ENCODE results near the gene PSMB7. TPM values are rescaled to one million over a fixed set of nuclear protein-coding genes. Genes with fewer than 3 reads are reported as not detected.

Gene PSMB7
- total RNA-seq, 2 experiments from 2014 or later: 164 to 186 TPM

GRCh38 chr9:124369231-124369797 is 45.9 kb downstream of the PSMB7 start:
- Histone ChIP-seq H3K4me1 (ENCODE audit: insufficient read depth, low read length, poor library complexity, severe bottlenecking) (no peaks in the 10 kb centered on the region), H3K9me3 (ENCODE audit: low read length) (0 out of 2 replicates have a peak, but pooled peaks cover 6% of the 10 kb centered on the region), H4K20me1 (ENCODE audit: insufficient read depth, low read length) (peaks cover 5% of the 10 kb centered on the region; the same call in 1 of the 2 replicates), H2AFZ (ENCODE audit: low read length) (no peak overlapping the region), H3K9me2 (ENCODE audit: insufficient read depth, low read length) (no peaks in the 10 kb centered on the region), H3K27ac (ENCODE audit: low read depth, low read length, poor library complexity, severe bottlenecking) (no peak overlapping the region), H3K79me2 (ENCODE audit: insufficient read depth, low read depth, low read length) (peaks cover 11% of the 10 kb centered on the region; the same call in 1 of the 2 replicates), H3K4me3 (ENCODE audit: low read depth, low read length, poor library complexity, severe bottlenecking) (no peak overlapping the region), H3K36me3 (ENCODE audit: insufficient read depth, low read length) (peaks cover 41% of the 10 kb centered on the region), H3K4me2 (ENCODE audit: low read length) (no peak overlapping the region)
- CTCF ChIA-PET (ENCODE audit: unreplicated experiment): no interaction called here
- no peak for TF ChIP-seq EZH2phosphoT487 (IDR thresholded peaks at IDR 0.05; ENCODE audit: borderline replicate concordance, low read depth, low read length)
- TF ChIP-seq, protein P1, sequence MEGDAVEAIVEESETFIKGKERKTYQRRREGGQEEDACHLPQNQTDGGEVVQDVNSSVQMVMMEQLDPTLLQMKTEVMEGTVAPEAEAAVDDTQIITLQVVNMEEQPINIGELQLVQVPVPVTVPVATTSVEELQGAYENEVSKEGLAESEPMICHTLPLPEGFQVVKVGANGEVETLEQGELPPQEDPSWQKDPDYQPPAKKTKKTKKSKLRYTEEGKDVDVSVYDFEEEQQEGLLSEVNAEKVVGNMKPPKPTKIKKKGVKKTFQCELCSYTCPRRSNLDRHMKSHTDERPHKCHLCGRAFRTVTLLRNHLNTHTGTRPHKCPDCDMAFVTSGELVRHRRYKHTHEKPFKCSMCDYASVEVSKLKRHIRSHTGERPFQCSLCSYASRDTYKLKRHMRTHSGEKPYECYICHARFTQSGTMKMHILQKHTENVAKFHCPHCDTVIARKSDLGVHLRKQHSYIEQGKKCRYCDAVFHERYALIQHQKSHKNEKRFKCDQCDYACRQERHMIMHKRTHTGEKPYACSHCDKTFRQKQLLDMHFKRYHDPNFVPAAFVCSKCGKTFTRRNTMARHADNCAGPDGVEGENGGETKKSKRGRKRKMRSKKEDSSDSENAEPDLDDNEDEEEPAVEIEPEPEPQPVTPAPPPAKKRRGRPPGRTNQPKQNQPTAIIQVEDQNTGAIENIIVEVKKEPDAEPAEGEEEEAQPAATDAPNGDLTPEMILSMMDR (conservative IDR thresholded peaks at IDR 0.05; ENCODE audit: low read length): no peak
- POLR2A ChIA-PET: no interaction called here
- DNase-seq (ENCODE audit: low spot score): no peak
- no TSS peak for BruUV-seq (replicated peaks)
- intact Hi-C loops (cut with micrococcal nuclease; ENCODE audit: unreplicated experiment): no loop called here

DNA sequence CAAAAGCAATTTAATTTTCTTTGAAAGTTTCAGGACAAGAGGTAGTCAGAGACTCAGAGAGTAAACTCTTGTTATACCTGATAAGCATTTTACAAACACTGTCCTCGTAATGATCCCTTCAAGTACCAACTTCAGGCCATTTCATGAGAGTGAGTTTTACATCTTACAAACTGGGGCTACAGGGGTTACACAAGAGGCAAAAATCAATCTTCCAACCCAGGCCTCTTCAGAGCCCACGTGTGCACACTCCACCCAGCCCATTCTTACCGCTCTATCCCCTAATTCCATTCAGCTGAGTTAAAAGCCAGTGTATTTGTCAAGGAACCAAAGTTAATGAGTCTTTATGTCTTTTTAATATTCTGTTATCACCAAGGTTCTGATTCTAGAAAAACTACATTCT is 46.5 kb downstream of the PSMB7 start:
- Histone ChIP-seq H3K27ac (ENCODE audit: low read depth, low read length, poor library complexity, severe bottlenecking) (no peak overlapping the region), H3K9me3 (ENCODE audit: low read length) (0 out of 2 replicates have a peak, but pooled peaks cover under 1% of the 10 kb centered on the region), H3K36me3 (ENCODE audit: insufficient read depth, low read length) (peaks cover 35% of the 10 kb centered on the region), H3K4me1 (ENCODE audit: insufficient read depth, low read length, poor library complexity, severe bottlenecking) (no peaks in the 10 kb centered on the region), H4K20me1 (ENCODE audit: insufficient read depth, low read length) (peaks cover 5% of the 10 kb centered on the region; the same call in 1 of the 2 replicates), H3K4me2 (ENCODE audit: low read length) (no peak overlapping the region), H3K79me2 (ENCODE audit: insufficient read depth, low read depth, low read length) (peaks cover 11% of the 10 kb centered on the region; the same call in 1 of the 2 replicates), H3K9me2 (ENCODE audit: insufficient read depth, low read length) (no peaks in the 10 kb centered on the region), H3K4me3 (ENCODE audit: low read depth, low read length, poor library complexity, severe bottlenecking) (no peak overlapping the region), H2AFZ (ENCODE audit: low read length) (no peak overlapping the region)
- no TSS peak for BruUV-seq (replicated peaks)
- intact Hi-C loops (cut with micrococcal nuclease; ENCODE audit: unreplicated experiment): no loop called here
- TF ChIP-seq, protein P1 (conservative IDR thresholded peaks at IDR 0.05; ENCODE audit: low read length): no peak
- no peak for TF ChIP-seq EZH2phosphoT487 (IDR thresholded peaks at IDR 0.05; ENCODE audit: borderline replicate concordance, low read depth, low read length)
- CTCF ChIA-PET (ENCODE audit: unreplicated experiment): no interaction called here
- DNase-seq (ENCODE audit: low spot score): no peak
- POLR2A ChIA-PET: no interaction called here

GRCh38 chr9:124366476-124367220 is 48.6 kb downstream of the PSMB7 start:
- CTCF ChIA-PET (ENCODE audit: unreplicated experiment): no interaction called here
- no peaks in the 10 kb centered on the region for H3K9me2 ChIP-seq (ENCODE audit: insufficient read depth, low read length)
- TF ChIP-seq, protein P1 (conservative IDR thresholded peaks at IDR 0.05; ENCODE audit: low read length): no peak
- TF ChIP-seq EZH2phosphoT487 (IDR thresholded peaks at IDR 0.05; ENCODE audit: borderline replicate concordance, low read depth, low read length): no peak
- no peaks in the 10 kb centered on the region for H3K4me1 ChIP-seq (ENCODE audit: insufficient read depth, low read length, poor library complexity, severe bottlenecking)
- peaks cover 15% of the 10 kb centered on the region; the same call in 1 of the 2 replicates for H3K36me3 ChIP-seq (ENCODE audit: insufficient read depth, low read length)
- BruUV-seq (replicated peaks): no TSS peak
- H3K27ac ChIP-seq (ENCODE audit: low read depth, low read length, poor library complexity, severe bottlenecking): no peak overlapping the region
- intact Hi-C loops (cut with micrococcal nuclease; ENCODE audit: unreplicated experiment): no loop called here
- H3K4me2 ChIP-seq (ENCODE audit: low read length): no peak overlapping the region
- H2AFZ ChIP-seq (ENCODE audit: low read length): no peak overlapping the region
- H3K4me3 ChIP-seq (ENCODE audit: low read depth, low read length, poor library complexity, severe bottlenecking): no peak overlapping the region
- H3K9me3 ChIP-seq (ENCODE audit: low read length): no peaks in the 10 kb centered on the region
- peaks cover 5% of the 10 kb centered on the region; the same call in 1 of the 2 replicates for H4K20me1 ChIP-seq (ENCODE audit: insufficient read depth, low read length)
- POLR2A ChIA-PET: no interaction called here
- DNase-seq (ENCODE audit: low spot score): no peak
- peaks cover 4% of the 10 kb centered on the region; the same call in 1 of the 2 replicates for H3K79me2 ChIP-seq (ENCODE audit: insufficient read depth, low read depth, low read length)
